Prostate gland (tissue), 2 donors: ENCODE measurements around the gene UBA5. TPM values are rescaled to one million over a fixed set of nuclear protein-coding genes. Genes with fewer than 3 reads are reported as not detected.

Experiments
- DNase-seq: peaks from one replicate; pipeline ENCODE4 v3.0.0-alpha.2; 2019; ENCODE audit warnings: low spot score
- H3K27ac ChIP-seq, 2 donors: fragments of 200-600 bp; sonication (generic); 2 replicates each; pipeline ENCODE4 v1.5.1; 2017 to 2019
- H3K27me3 ChIP-seq: fragments of 200-600 bp; sonication (generic); replicated peaks from 2 replicates; pipeline ENCODE4 v1.5.1; 2019; ENCODE audit not compliant: insufficient read depth
- H3K36me3 ChIP-seq, 2 donors: fragments of 200-600 bp; sonication (generic); 1 replicate in 1 of 2; 2 replicates in 1 of 2; pipeline versions ENCODE4 v1.5.1 to v1.8.1; 2017 to 2019
- H3K4me1 ChIP-seq: fragments of 200-600 bp; sonication (generic); replicated peaks from 2 replicates; pipeline ENCODE4 v1.5.1; 2019
- H3K4me3 ChIP-seq, 2 donors: fragments of 200-600 bp; sonication (generic); 2 replicates each; pipeline ENCODE4 v1.5.1; 2017 to 2019
- H3K9me3 ChIP-seq: fragments of 200-600 bp; sonication (generic); 2 replicates; pipeline ENCODE4 v1.5.1; 2017
- CTCF ChIP-seq, 4 experiments: fragments of 200-600 bp in 2 of 4; fragments of 450-650 bp in 2 of 4; sonication (generic) in 2 of 4; IDR thresholded peaks; 1 replicate in 3 of 4; 2 replicates in 1 of 4; pipeline ENCODE4 v1.5.1; 2016 to 2019; ENCODE audit warnings: antibody characterized with exemption in 4 of 4, mild to moderate bottlenecking in 2 of 4, moderate library complexity in 2 of 4
- POLR2A ChIP-seq: fragments of 450-650 bp; IDR thresholded peaks from one replicate; pipeline ENCODE4 v1.6.1; 2016; ENCODE audit warnings: antibody characterized with exemption, mild to moderate bottlenecking
- POLR2AphosphoS5 ChIP-seq: sonication (generic); formaldehyde crosslinking; IDR thresholded peaks from one replicate; pipeline ENCODE4 v1.6.1; 2017; ENCODE audit warnings: antibody characterized with exemption
- WGBS: methylation state at CpG from one replicate; pipeline ENCODE4 v1.1.5; 2018; 5-methylcytosine and 5-hydroxymethylcytosine counted together
- intact Hi-C: fragments of 100-400 bp; cut with DNase I; formaldehyde crosslinking; loops from one replicate; pipeline ENCODE4 v1.14.2; 2022
- total RNA-seq, 2 donors: library from RNA; depleted of rRNA; stranded (reverse); fragments of >200 nt; gene quantifications; one replicate each; pipeline ENCODE4 v1.1.0, GENCODE V29; 2016

UBA5 gene
- total RNA-seq, 2 donors from 2014 or later = 37.5 to 48.4 TPM

GRCh38 chr3:132720228-132720627 lies 60.1 kb downstream of the UBA5 start:
- peaks cover 13% of the 10 kb centered on the region for H3K4me1 ChIP-seq

GRCh38 chr3:132721479-132722164 lies 61.5 kb downstream of the UBA5 start:
- no peaks in the 10 kb centered on the region for H3K27me3 ChIP-seq
- no peaks in the 10 kb centered on the region for H3K36me3 ChIP-seq
- H3K27ac ChIP-seq = peak overlapping the region; percentile 90 to 94
- intact Hi-C loops = loop anchor here (2.0 to 10.0 kb wide), 2 partner anchors 851 to 1203 kb away; partner anchors contain the start of gene CDV3
- DNase-seq = peak; percentile 42
- H3K9me3 ChIP-seq = no peaks in the 10 kb centered on the region
- H3K4me1 ChIP-seq = peaks cover 10% of the 10 kb centered on the region
- WGBS = 3% methylated on average over 47 of the region's 47 CpGs
- H3K4me3 ChIP-seq = peak overlapping the region; percentile 81 to 96
- TF ChIP-seq POLR2AphosphoS5 = no peak
- peak in 2 of 4 experiments; percentile 45 to 58 for TF ChIP-seq CTCF (IDR thresholded peaks at IDR 0.05)
- no peak for TF ChIP-seq POLR2A

More at GRCh38 chr3:132720228-132720627, 60.1 kb downstream of the UBA5 start:
- WGBS = 60% methylated on average over 6 of the region's 6 CpGs
- Histone ChIP-seq H3K27me3 (no peaks in the 10 kb centered on the region), H3K9me3 (no peaks in the 10 kb centered on the region), H3K27ac (no peak overlapping the region), H3K36me3 (no peaks in the 10 kb centered on the region), H3K4me3 (peak overlapping the region in 1 of 2 donors; percentile 81)
- intact Hi-C loops = loop anchor here (10.0 kb wide), 1 partner anchor 1205 kb away; no protein-coding TSS in a partner anchor
- no peak for TF ChIP-seq CTCF (IDR thresholded peaks at IDR 0.05)
- no peak for TF ChIP-seq POLR2AphosphoS5
- TF ChIP-seq POLR2A = no peak
- DNase-seq = no peak

GRCh38 chr3:132722165-132723023 lies 62.3 kb downstream of the UBA5 start, which contains the start of gene NPHP3:
Gene NPHP3, minus strand, starts transcription at chr3:132722409. Its CDS starts 54 bp downstream, at chr3:132722355.
- DNase-seq = peak; percentile 97
- Histone ChIP-seq H3K36me3 (no peaks in the 10 kb centered on the region), H3K27ac (peak within 1 kb of the TSS; percentile 90 to 94), H3K27me3 (no peaks in the 10 kb centered on the region), H3K4me3 (peak within 1 kb of the TSS; percentile 81 to 96), H3K9me3 (no peaks in the 10 kb centered on the region), H3K4me1 (peaks cover 10% of the 10 kb centered on the region)
- WGBS = 1% methylated on average over 63 of the region's 96 CpGs
- TF ChIP-seq CTCF (IDR thresholded peaks at IDR 0.05) (peak in 2 of 4 experiments; percentile 16 to 40), POLR2AphosphoS5 (peak; percentile 88), POLR2A (peak; percentile 96)
- intact Hi-C loops = loop anchor here (2.0 to 10.0 kb wide), 2 partner anchors 850 to 1202 kb away; partner anchors contain the start of gene CDV3

- TF ChIP-seq POLR2AphosphoS5 (peak; percentile 13), CTCF (IDR thresholded peaks at IDR 0.05) (peak in 1 of 4 experiments; percentile 25), POLR2A (peak; percentile 72)
- peak overlapping the region; percentile 29 to 53 for H3K4me3 ChIP-seq
- H3K27ac ChIP-seq = peak overlapping the region; percentile 51 to 72
- intact Hi-C loops = loop anchor here (2.0 to 10.0 kb wide), 2 partner anchors 850 to 1202 kb away; partner anchors contain the start of gene CDV3
- WGBS = 9% methylated on average over 19 of the region's 19 CpGs
- H3K4me1 ChIP-seq = peaks cover 10% of the 10 kb centered on the region
- no peaks in the 10 kb centered on the region for H3K27me3 ChIP-seq
- DNase-seq = no peak
- H3K9me3 ChIP-seq = no peaks in the 10 kb centered on the region
- H3K36me3 ChIP-seq = no peaks in the 10 kb centered on the region
Observed at GRCh38 chr3:132723024-132723950, 63.2 kb downstream of the UBA5 start.
